Measurements from ENCODE around the gene SLC35E3. TPM values are rescaled to one million over a fixed set of nuclear protein-coding genes. Genes with fewer than 3 reads are reported as not detected.

Gene SLC35E3
- total and polyA plus RNA-seq, 2 donors from 2014 or later, result 7.7 to 8.7 TPM

DNA sequence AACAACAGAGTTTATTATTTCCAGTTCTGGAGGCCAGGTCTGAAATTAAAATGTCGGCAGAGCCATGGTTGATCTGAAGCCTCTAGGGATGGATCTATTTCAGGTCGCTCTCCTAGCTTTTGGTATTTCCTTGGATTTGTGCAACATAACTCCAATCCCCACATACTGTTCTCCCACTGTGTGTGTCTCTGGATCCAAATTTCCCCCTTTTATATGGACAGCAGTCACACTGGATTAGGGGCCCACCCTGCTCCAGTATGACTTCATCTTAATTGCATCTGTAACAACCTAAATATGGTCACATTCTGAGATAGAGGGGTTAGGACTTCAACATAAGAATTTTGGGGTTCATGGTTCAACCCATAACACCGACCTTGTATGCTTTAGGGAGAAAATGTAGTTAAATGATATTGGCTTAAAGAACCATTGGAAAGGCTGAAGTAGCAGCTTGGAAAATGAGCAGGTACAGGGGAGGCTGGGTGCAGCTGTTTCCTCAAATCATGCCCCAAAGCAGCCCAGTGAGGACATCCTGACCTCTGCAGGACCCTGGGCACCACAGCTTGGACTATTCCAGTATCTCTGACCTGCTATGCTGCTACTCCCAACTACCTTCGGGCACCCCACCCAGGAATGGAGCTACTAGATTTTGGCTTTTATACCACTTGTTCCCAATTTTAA is 48.1 kb downstream of the SLC35E3 start:
- no peak for DNase-seq
- H3K9me3 ChIP-seq (ENCODE audit: control insufficient read depth in 2 of 3, insufficient read depth in 1 of 3, low read length in 3 of 3), result no peaks in the 10 kb centered on the region
- TF ChIP-seq, protein P1, sequence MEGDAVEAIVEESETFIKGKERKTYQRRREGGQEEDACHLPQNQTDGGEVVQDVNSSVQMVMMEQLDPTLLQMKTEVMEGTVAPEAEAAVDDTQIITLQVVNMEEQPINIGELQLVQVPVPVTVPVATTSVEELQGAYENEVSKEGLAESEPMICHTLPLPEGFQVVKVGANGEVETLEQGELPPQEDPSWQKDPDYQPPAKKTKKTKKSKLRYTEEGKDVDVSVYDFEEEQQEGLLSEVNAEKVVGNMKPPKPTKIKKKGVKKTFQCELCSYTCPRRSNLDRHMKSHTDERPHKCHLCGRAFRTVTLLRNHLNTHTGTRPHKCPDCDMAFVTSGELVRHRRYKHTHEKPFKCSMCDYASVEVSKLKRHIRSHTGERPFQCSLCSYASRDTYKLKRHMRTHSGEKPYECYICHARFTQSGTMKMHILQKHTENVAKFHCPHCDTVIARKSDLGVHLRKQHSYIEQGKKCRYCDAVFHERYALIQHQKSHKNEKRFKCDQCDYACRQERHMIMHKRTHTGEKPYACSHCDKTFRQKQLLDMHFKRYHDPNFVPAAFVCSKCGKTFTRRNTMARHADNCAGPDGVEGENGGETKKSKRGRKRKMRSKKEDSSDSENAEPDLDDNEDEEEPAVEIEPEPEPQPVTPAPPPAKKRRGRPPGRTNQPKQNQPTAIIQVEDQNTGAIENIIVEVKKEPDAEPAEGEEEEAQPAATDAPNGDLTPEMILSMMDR (IDR thresholded peaks at IDR 0.05; ENCODE audit: borderline replicate concordance, extremely low read depth, insufficient read depth), result no peak
- no peak overlapping the region for H3K27ac ChIP-seq (ENCODE audit: low read depth in 2 of 2, low read length in 2 of 2)
- no peaks in the 10 kb centered on the region for H3K27me3 ChIP-seq (ENCODE audit: control insufficient read depth, insufficient read depth, low read length)
- no peaks in the 10 kb centered on the region for H3K4me1 ChIP-seq (ENCODE audit: control insufficient read depth in 2 of 3, insufficient read depth in 2 of 3, low read depth in 1 of 3, low read length in 3 of 3)
- FAIRE-seq, result no peak
- H3K4me3 ChIP-seq (ENCODE audit: low read length in 3 of 3), result no peak overlapping the region
- no peak overlapping the region for H3K9ac ChIP-seq (ENCODE audit: low read length in 3 of 3)
- H3K36me3 ChIP-seq (ENCODE audit: control insufficient read depth in 2 of 3, insufficient read depth in 3 of 3, low read length in 3 of 3), result no peaks in the 10 kb centered on the region
- intact Hi-C loops (cut with DNase I), result no loop called here

DNA sequence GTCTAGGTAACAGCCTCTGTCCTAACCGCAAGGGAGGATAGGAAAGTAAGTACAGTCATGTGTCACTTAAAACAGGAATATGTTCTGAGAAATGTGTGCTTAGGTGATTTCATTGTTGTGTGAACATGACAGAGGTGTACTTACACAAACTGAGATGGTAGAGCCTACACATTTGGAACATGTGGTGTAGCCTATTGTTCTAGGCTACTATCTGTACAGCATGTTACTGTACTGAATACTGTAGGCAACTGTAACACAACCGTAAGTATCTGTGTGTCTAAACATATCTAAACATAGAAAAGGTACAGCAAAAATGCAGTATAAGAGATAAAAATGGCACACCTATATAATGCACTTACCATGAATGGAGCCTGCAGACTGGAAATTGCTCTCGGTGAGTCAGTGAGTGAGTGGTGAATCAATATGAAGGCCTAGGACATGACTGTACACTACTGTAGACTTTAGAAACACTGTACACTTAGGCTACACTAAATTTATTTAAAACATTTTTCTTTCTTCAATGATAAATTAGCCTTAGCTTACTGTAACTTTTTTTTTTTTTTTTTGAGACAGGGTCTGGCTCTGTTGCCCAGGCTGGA is 48.8 kb downstream of the SLC35E3 start:
- Histone ChIP-seq H3K9ac (ENCODE audit: low read length in 3 of 3) (no peak overlapping the region), H3K4me3 (ENCODE audit: low read length in 3 of 3) (no peak overlapping the region), H3K4me1 (ENCODE audit: control insufficient read depth in 2 of 3, insufficient read depth in 2 of 3, low read depth in 1 of 3, low read length in 3 of 3) (no peaks in the 10 kb centered on the region), H3K27ac (ENCODE audit: low read depth in 2 of 2, low read length in 2 of 2) (no peak overlapping the region), H3K27me3 (ENCODE audit: control insufficient read depth, insufficient read depth, low read length) (no peaks in the 10 kb centered on the region), H3K36me3 (ENCODE audit: control insufficient read depth in 2 of 3, insufficient read depth in 3 of 3, low read length in 3 of 3) (no peaks in the 10 kb centered on the region), H3K9me3 (ENCODE audit: control insufficient read depth in 2 of 3, insufficient read depth in 1 of 3, low read length in 3 of 3) (no peaks in the 10 kb centered on the region)
- intact Hi-C loops (cut with DNase I), result no loop called here
- TF ChIP-seq, protein P1 (IDR thresholded peaks at IDR 0.05; ENCODE audit: borderline replicate concordance, extremely low read depth, insufficient read depth), result no peak
- DNase-seq (no peak), FAIRE-seq (no peak)

DNA sequence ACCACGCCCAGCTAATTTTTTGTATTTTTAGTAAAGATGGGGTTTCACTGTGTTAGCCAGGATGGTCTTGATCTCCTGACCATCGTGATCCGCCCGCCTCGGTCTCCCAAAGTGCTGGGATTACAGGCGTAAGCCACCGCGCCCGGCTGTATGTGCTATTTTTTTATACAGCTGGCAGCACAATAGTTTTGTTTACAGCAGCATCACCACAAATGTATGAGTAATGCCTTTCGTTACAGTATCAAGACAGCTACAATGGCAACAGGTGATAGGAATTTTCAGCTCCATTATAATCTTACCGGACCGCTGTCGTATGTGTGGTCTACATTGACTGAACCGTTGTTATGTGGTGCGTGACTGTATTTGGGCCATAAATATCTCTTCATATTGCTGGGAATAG is 50.4 kb downstream of the SLC35E3 start:
- DNase-seq, result no peak
- intact Hi-C loops (cut with DNase I), result no loop called here
- H3K9ac ChIP-seq (ENCODE audit: low read length in 3 of 3), result no peak overlapping the region
- TF ChIP-seq, protein P1 (IDR thresholded peaks at IDR 0.05; ENCODE audit: borderline replicate concordance, extremely low read depth, insufficient read depth), result no peak
- H3K27ac ChIP-seq (ENCODE audit: low read depth in 2 of 2, low read length in 2 of 2), result no peak overlapping the region
- H3K4me1 ChIP-seq (ENCODE audit: control insufficient read depth in 2 of 3, insufficient read depth in 2 of 3, low read depth in 1 of 3, low read length in 3 of 3), result no peaks in the 10 kb centered on the region
- H3K27me3 ChIP-seq (ENCODE audit: control insufficient read depth, insufficient read depth, low read length), result no peaks in the 10 kb centered on the region
- no peak for FAIRE-seq
- H3K4me3 ChIP-seq (ENCODE audit: low read length in 3 of 3), result no peak overlapping the region
- H3K9me3 ChIP-seq (ENCODE audit: control insufficient read depth in 2 of 3, insufficient read depth in 1 of 3, low read length in 3 of 3), result no peaks in the 10 kb centered on the region
- no peaks in the 10 kb centered on the region for H3K36me3 ChIP-seq (ENCODE audit: control insufficient read depth in 2 of 3, insufficient read depth in 3 of 3, low read length in 3 of 3)
